ENCODE data around the gene DGKA. TPM values are rescaled to one million over a fixed set of nuclear protein-coding genes. Genes with fewer than 3 reads are reported as not detected.
"Not testable (repeated sequence)": the region's sequence is repeated elsewhere in the genome, so short reads cannot be mapped to it uniquely, and the experiment has no call there.

DGKA gene
- total RNA-seq, 2 experiments from 2014 or later, result 236 TPM

GRCh38 chr12:55970775-55971174, 39.8 kb downstream of the DGKA start:
- Mint-ChIP-seq H3K27me3 (no peaks in the 10 kb centered on the region), H3K4me1 (peaks cover 27% of the 10 kb centered on the region), H3K36me3 (peaks cover 22% of the 10 kb centered on the region), H3K4me3 (no peak overlapping the region), H3K9me3 (no peaks in the 10 kb centered on the region), H3K27ac (no peak overlapping the region)
- no peak for DNase-seq

DNA sequence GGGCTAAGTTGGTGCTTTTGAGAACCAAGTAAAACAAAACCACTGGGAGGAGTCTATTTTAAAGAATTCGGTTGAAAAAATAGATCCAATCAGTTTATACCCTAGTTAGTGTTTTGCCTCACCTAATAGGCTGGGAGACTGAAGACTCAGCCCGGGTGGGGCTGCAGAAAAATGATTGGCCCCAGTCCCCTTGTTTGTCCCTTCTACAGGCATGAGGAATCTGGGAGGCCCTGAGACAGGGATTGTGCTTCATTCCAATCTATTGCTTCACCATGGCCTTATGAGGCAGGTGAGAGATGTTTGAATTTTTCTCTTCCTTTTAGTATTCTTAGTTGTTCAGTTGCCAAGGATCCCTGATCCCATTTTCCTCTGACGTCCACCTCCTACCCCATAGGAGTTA, 41.1 kb downstream of the DGKA start:
- no peak for DNase-seq
- no peak overlapping the region for H3K4me3 Mint-ChIP-seq
- H3K4me1 Mint-ChIP-seq, result peaks cover 30% of the 10 kb centered on the region
- H3K9me3 Mint-ChIP-seq, result no peaks in the 10 kb centered on the region
- no peaks in the 10 kb centered on the region for H3K27me3 Mint-ChIP-seq
- peaks cover 18% of the 10 kb centered on the region for H3K36me3 Mint-ChIP-seq
- H3K27ac Mint-ChIP-seq, result peak overlapping the region; percentile 8

DNA sequence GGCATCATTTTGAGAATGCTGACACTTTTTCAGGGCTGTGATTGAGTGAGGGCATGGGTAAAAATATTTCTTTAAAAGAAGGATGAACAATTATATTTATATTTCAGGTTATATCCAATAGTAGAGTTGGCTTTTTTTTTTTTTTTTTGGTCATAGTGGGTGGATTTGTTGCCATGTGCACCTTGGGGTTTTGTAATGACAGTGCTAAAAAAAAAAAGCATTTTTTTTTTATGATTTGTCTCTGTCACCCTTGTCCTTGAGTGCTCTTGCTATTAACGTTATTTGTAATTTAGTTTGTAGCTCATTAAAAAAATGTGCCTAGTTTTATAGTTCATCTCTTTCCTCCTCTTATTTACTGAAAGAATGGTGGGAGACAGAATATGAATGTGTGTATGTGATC, 41.5 kb downstream of the DGKA start:
- Mint-ChIP-seq H3K9me3 (no peaks in the 10 kb centered on the region), H3K4me1 (peaks cover 33% of the 10 kb centered on the region), H3K36me3 (peaks cover 18% of the 10 kb centered on the region), H3K27ac (peak overlapping the region; percentile 8), H3K27me3 (no peaks in the 10 kb centered on the region), H3K4me3 (no peak overlapping the region)
- DNase-seq, result no peak

GRCh38 chr12:55972911-55973598, 42.1 kb downstream of the DGKA start:
- Mint-ChIP-seq H3K27ac (no peak overlapping the region), H3K27me3 (no peaks in the 10 kb centered on the region), H3K4me1 (peaks cover 33% of the 10 kb centered on the region), H3K4me3 (no peak overlapping the region), H3K36me3 (peaks cover 12% of the 10 kb centered on the region), H3K9me3 (no peaks in the 10 kb centered on the region)
- no peak for DNase-seq

- Mint-ChIP-seq H3K9me3 (no peaks in the 10 kb centered on the region), H3K4me3 (no peak within 1 kb of the TSS), H3K27ac (no peak within 1 kb of the TSS), H3K4me1 (peaks cover 29% of the 10 kb centered on the region), H3K36me3 (peaks cover 10% of the 10 kb centered on the region), H3K27me3 (no peaks in the 10 kb centered on the region)
- peak; percentile 98 for DNase-seq
Measured at GRCh38 chr12:55973599-55974307, 42.8 kb downstream of the DGKA start, which contains the start of gene RAB5B. Gene RAB5B (plus strand): TSS chr12:55974078. CDS start chr12:55986961, 12,883 bp downstream.

DNA sequence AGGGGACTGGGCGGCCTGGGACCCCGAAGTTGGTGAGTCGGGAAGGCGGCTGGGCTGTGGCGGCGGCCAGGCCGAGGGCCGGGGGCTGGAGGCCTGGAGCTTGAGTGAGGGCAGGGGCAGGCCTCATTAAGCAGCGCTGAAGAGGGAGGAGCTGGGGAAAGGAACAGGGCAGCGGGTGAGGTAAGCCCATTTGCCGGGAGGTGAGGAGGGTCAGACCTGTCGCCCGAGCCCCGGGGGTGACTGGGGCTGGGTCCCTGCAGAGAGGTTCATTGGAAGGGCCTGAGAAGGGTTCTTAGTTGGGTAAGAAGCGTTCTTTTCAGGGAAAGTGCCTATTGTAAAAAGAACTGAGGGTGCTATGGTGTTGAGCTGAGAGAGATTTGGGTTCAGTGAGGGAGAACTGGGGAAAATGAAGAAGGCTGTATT, 43.4 kb downstream of the DGKA start:
- H3K4me3 Mint-ChIP-seq, result no peak overlapping the region
- peaks cover 29% of the 10 kb centered on the region for H3K4me1 Mint-ChIP-seq
- peak; percentile 38 for DNase-seq
- peaks cover 10% of the 10 kb centered on the region for H3K36me3 Mint-ChIP-seq
- no peak overlapping the region for H3K27ac Mint-ChIP-seq
- H3K9me3 Mint-ChIP-seq, result no peaks in the 10 kb centered on the region
- no peaks in the 10 kb centered on the region for H3K27me3 Mint-ChIP-seq

GRCh38 chr12:55978393-55978792, 47.4 kb downstream of the DGKA start:
- Mint-ChIP-seq H3K4me1 (peaks cover 25% of the 10 kb centered on the region), H3K27me3 (no peaks in the 10 kb centered on the region), H3K36me3 (peaks cover 7% of the 10 kb centered on the region), H3K9me3 (no peaks in the 10 kb centered on the region), H3K4me3 (no peak overlapping the region), H3K27ac (no peak overlapping the region)
- DNase-seq, result no peak

DNA sequence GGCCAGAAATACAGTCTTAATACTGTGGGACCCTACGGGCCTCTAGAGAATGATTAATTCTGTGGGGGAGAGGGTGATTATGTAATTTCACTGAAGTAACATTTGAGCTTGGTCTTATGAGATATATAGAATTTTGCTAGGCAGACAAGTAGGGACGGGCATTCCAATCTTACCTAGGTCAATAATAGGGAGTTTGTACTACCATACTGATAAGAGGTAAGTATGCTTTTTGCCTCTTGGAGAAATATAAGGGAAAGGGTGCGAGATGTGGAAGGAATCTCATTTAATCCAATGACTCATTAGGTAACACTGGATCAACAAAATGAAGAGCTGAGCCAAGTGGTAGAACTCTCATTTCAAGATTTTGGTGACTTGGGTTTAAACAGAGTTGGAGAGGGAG, 48.1 kb downstream of the DGKA start:
- Mint-ChIP-seq H3K27ac (no peak overlapping the region), H3K36me3 (peaks cover 11% of the 10 kb centered on the region)

GRCh38 chr12:55981882-55982281, 50.9 kb downstream of the DGKA start:
- not testable (repeated sequence) for H3K27me3 Mint-ChIP-seq, DNase-seq, H3K27ac Mint-ChIP-seq, H3K9me3 Mint-ChIP-seq, H3K4me3 Mint-ChIP-seq
- Mint-ChIP-seq H3K36me3 (peaks cover 14% of the 10 kb centered on the region), H3K4me1 (peaks cover 18% of the 10 kb centered on the region)

More for the DNA sequence above, 48.1 kb downstream of the DGKA start:
- peaks cover 25% of the 10 kb centered on the region for H3K4me1 Mint-ChIP-seq
- H3K27me3 Mint-ChIP-seq, result no peaks in the 10 kb centered on the region
- DNase-seq, result no peak
- H3K9me3 Mint-ChIP-seq, result no peaks in the 10 kb centered on the region
- no peak overlapping the region for H3K4me3 Mint-ChIP-seq

DNA sequence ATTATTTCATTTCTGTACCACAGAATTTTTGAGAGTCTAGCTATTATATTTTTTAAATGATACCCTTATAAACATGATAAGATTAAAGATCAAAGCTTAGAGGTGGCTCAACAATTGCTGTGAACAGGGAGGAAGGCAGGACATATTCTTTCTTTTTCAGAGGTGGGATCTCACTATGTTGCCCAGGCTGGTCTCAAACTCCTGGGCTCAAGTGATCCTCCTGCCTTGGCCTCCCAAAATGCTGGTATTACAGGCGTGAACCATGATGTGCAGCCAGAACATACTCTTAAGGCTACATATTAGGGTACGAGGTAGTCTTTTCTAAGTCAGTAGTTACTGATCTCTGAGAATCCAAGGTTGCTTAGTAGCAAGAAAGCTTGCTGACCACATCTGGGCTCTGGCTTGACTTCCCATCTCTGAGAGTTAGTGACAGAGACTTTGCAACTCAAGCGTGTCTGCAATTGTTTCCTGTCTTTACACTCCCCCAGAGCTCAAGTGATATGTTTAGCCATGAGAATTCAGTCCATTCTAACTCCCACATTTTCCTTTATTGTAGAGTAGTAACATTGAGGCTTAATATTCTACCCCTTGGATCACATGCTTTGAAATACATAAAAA, 51.5 kb downstream of the DGKA start:
- H3K4me1 Mint-ChIP-seq, result peaks cover 13% of the 10 kb centered on the region
- no peaks in the 10 kb centered on the region for H3K27me3 Mint-ChIP-seq
- no peak for DNase-seq
- no peaks in the 10 kb centered on the region for H3K9me3 Mint-ChIP-seq
- no peak overlapping the region for H3K4me3 Mint-ChIP-seq
- H3K27ac Mint-ChIP-seq, result no peak overlapping the region
- peaks cover 14% of the 10 kb centered on the region for H3K36me3 Mint-ChIP-seq

GRCh38 chr12:55983232-55983842, 52.4 kb downstream of the DGKA start:
- DNase-seq, result no peak
- Mint-ChIP-seq H3K4me3 (no peak overlapping the region), H3K4me1 (peaks cover 6% of the 10 kb centered on the region), H3K36me3 (peaks cover 14% of the 10 kb centered on the region), H3K27me3 (no peaks in the 10 kb centered on the region), H3K9me3 (no peaks in the 10 kb centered on the region), H3K27ac (no peak overlapping the region)

DNA sequence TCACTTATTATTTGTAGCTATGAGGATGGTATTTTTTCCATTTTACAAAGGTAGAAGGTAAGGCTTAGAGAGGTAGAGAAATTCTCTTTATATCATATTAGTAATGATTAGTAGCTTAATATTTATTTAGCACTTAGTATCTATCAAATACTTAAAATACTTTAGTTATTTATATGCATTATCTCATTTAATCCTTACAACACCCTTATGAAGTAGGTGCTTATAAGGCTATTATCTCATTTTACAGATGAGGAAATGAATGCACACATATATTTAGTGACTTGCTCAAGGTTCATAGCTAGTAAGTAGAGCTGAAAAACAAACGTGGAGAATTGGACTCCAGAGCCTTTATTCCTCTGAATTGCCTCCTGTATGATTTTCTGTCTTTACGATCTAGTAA, 53.9 kb downstream of the DGKA start:
- Mint-ChIP-seq H3K36me3 (peaks cover 23% of the 10 kb centered on the region), H3K27me3 (no peaks in the 10 kb centered on the region), H3K9me3 (no peaks in the 10 kb centered on the region), H3K4me1 (peaks cover 6% of the 10 kb centered on the region), H3K4me3 (no peak overlapping the region), H3K27ac (no peak overlapping the region)
- no peak for DNase-seq

- Mint-ChIP-seq H3K9me3 (no peaks in the 10 kb centered on the region), H3K4me1 (peaks cover 6% of the 10 kb centered on the region), H3K4me3 (no peak overlapping the region), H3K27ac (no peak overlapping the region), H3K27me3 (no peaks in the 10 kb centered on the region), H3K36me3 (peaks cover 24% of the 10 kb centered on the region)
- no peak for DNase-seq
Measured at GRCh38 chr12:55985341-55985740, 54.4 kb downstream of the DGKA start.

DNA sequence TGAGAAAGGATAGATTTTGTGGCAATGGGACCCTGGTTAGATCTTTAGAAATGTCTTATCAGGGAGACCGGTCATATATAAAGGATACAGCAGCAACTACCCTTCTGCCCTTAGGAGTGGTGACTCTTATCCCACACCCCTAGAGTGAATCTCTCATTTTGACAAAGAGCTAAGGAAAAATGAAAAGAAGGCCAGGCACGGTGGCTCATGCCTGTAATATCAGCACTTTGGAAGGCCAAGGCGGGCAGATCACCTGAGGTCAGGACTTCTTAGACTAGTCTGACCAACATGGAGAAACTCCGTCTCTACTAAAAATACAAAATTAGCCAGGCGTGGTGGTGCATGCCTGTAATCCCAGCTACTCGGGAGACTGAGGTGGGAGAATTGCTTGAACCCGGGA, 55.0 kb downstream of the DGKA start:
- H3K4me3 Mint-ChIP-seq, DNase-seq, H3K4me1 Mint-ChIP-seq, H3K27me3 Mint-ChIP-seq, H3K9me3 Mint-ChIP-seq, H3K27ac Mint-ChIP-seq: not testable (repeated sequence)
- peaks cover 24% of the 10 kb centered on the region for H3K36me3 Mint-ChIP-seq

DNA sequence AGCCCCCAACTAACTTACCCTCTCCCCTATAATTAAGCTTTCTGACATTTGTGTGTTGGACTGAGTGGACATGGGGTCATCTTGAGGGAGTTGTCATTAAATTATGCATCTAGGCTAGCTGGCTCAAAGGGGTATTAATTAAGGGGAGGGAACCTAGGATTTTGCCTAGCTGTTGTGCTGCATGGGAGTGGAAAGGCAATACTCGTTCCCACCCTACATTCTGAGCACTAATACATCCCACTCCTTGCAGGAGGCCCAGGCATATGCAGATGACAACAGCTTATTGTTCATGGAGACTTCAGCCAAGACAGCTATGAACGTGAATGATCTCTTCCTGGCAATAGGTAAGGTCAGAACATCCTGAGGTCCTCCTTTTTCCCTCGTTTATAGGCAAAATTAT, 60.1 kb downstream of the DGKA start:
- no peaks in the 10 kb centered on the region for H3K27me3 Mint-ChIP-seq

More for the DNA sequence above, 60.1 kb downstream of the DGKA start:
- no peaks in the 10 kb centered on the region for H3K9me3 Mint-ChIP-seq
- DNase-seq, result no peak
- H3K36me3 Mint-ChIP-seq, result peaks cover 23% of the 10 kb centered on the region
- no peak overlapping the region for H3K27ac Mint-ChIP-seq
- H3K4me1 Mint-ChIP-seq, result peaks cover 3% of the 10 kb centered on the region
- no peak overlapping the region for H3K4me3 Mint-ChIP-seq

All from activated naive CD8-positive, alpha-beta T cell treated with anti-CD3 and anti-CD28 coated beads for 36 hours (primary cell).